Measurements from ENCODE around the gene SLC25A26.

DNA sequence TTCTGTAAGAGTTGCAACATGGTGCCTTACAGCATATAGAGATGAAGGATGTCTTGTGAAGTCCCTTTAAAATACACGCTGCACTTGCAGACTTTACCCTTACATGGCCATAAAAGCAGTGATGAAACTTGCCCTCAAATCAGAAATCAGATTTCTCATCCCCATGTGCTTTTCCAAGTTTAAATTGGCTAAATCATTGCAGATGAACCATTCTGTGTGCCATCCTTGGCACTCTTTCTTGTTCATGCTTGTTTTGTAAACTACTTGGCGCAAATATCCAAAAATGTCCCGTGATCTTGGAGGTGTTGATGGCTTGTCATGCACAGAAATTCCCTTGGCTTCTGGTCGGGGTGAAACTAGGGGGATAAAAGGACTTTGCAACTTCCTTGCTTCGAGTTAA lies 144.3 kb downstream of the SLC25A26 start:
- no peak for TF ChIP-seq POLR2A (IDR thresholded peaks at IDR 0.05)
- TF ChIP-seq, protein P1, sequence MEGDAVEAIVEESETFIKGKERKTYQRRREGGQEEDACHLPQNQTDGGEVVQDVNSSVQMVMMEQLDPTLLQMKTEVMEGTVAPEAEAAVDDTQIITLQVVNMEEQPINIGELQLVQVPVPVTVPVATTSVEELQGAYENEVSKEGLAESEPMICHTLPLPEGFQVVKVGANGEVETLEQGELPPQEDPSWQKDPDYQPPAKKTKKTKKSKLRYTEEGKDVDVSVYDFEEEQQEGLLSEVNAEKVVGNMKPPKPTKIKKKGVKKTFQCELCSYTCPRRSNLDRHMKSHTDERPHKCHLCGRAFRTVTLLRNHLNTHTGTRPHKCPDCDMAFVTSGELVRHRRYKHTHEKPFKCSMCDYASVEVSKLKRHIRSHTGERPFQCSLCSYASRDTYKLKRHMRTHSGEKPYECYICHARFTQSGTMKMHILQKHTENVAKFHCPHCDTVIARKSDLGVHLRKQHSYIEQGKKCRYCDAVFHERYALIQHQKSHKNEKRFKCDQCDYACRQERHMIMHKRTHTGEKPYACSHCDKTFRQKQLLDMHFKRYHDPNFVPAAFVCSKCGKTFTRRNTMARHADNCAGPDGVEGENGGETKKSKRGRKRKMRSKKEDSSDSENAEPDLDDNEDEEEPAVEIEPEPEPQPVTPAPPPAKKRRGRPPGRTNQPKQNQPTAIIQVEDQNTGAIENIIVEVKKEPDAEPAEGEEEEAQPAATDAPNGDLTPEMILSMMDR (IDR thresholded peaks at IDR 0.05) = no peak

Data from tibial nerve (tissue), 3 donors.